ENCODE results near the gene RARB.
A peak's percentile ranks its signal among the peaks of the same experiment; 100 is the strongest.

RARB gene

GRCh38 chr3:25510797-25511196 lies 82.7 kb downstream of the RARB start:
- DNase-seq = no peak

- no peak for DNase-seq
Measured at GRCh38 chr3:25511972-25512721, 84.1 kb downstream of the RARB start.

GRCh38 chr3:25513642-25514266 lies 85.7 kb downstream of the RARB start:
- peak; percentile 32 for DNase-seq

- DNase-seq = no peak
Measured at GRCh38 chr3:25515171-25515570, 87.1 kb downstream of the RARB start.

GRCh38 chr3:25520926-25521559 lies 93.0 kb downstream of the RARB start:
- DNase-seq = no peak

GRCh38 chr3:25527336-25527735 lies 99.3 kb downstream of the RARB start:
- DNase-seq = no peak

GRCh38 chr3:25527801-25528200 lies 99.7 kb downstream of the RARB start:
- peak; percentile 54 for DNase-seq

GRCh38 chr3:25531971-25532370 lies 103.9 kb downstream of the RARB start:
- no peak for DNase-seq

GRCh38 chr3:25532431-25533162 lies 104.5 kb downstream of the RARB start:
- DNase-seq = no peak

- no peak for DNase-seq
Measured at GRCh38 chr3:25533399-25533798, 105.3 kb downstream of the RARB start.

GRCh38 chr3:25534007-25534406 lies 105.9 kb downstream of the RARB start:
- no peak for DNase-seq

- no peak for DNase-seq
Measured at GRCh38 chr3:25536521-25537391, 108.7 kb downstream of the RARB start.

- DNase-seq = no peak
Measured at GRCh38 chr3:25537516-25537915, 109.5 kb downstream of the RARB start.

- peak; percentile 48 for DNase-seq
Measured at GRCh38 chr3:25540273-25540672, 112.2 kb downstream of the RARB start.

GRCh38 chr3:25542492-25543039 lies 114.5 kb downstream of the RARB start:
- DNase-seq = no peak

- no peak for DNase-seq
Measured at GRCh38 chr3:25547103-25547502, 119.0 kb downstream of the RARB start.

GRCh38 chr3:25547943-25548674 lies 120.0 kb downstream of the RARB start:
- DNase-seq = peak; percentile 41

GRCh38 chr3:25548836-25549235 lies 120.8 kb downstream of the RARB start:
- no peak for DNase-seq

- no peak for DNase-seq
Measured at GRCh38 chr3:25552251-25552650, 124.2 kb downstream of the RARB start.

GRCh38 chr3:25554376-25554775 lies 126.3 kb downstream of the RARB start:
- no peak for DNase-seq

GRCh38 chr3:25555695-25556437 lies 127.8 kb downstream of the RARB start:
- DNase-seq = no peak
